WERI-Rb-1 (cell line): ENCODE measurements around the gene TSNAX.

Experiments
- DNase-seq: peaks from one replicate; pipeline ENCODE4 v3.0.0-alpha.2; 2020
- H3K27ac ChIP-seq: fragments of 250-450 bp; sonication (Bioruptor Pico); 2 replicates; pipeline ENCODE4 v1.5.1; 2020; ENCODE audit warnings: mild to moderate bottlenecking, moderate library complexity
- H3K27me3 ChIP-seq: fragments of 250-450 bp; sonication (Bioruptor Pico); 2 replicates; pipeline ENCODE4 v1.5.1; 2021; ENCODE audit warnings: mild to moderate bottlenecking, low read depth, moderate library complexity; ENCODE audit not compliant: insufficient read depth, severe bottlenecking
- H3K36me3 ChIP-seq: fragments of 250-450 bp; sonication (Bioruptor Pico); 2 replicates; pipeline ENCODE4 v1.5.1; 2020; ENCODE audit warnings: mild to moderate bottlenecking, moderate library complexity
- H3K4me3 ChIP-seq: 2 replicates; pipeline ENCODE4 v1.5.1; 2011; ENCODE audit warnings: low read depth, mild to moderate bottlenecking, control low read depth, low read length
- H3K9me3 ChIP-seq: fragments of 250-450 bp; sonication (Bioruptor Pico); 2 replicates; pipeline ENCODE4 v1.5.1; 2021; ENCODE audit warnings: mild to moderate bottlenecking, moderate library complexity; ENCODE audit not compliant: severe bottlenecking
- CTCF ChIP-seq: IDR thresholded peaks from 2 replicates; pipeline ENCODE4 v1.5.1; 2011; ENCODE audit warnings: low read depth, mild to moderate bottlenecking, control low read depth, inconsistent platforms, low read length

The TSNAX gene

GRCh38 chr1:231522931-231523642 lies 5.4 kb upstream of the TSNAX start:
- TF ChIP-seq CTCF: no peak
- Histone ChIP-seq H3K36me3 (no peaks in the 10 kb centered on the region), H3K27me3 (peaks cover 5% of the 10 kb centered on the region), H3K9me3 (peaks cover 6% of the 10 kb centered on the region), H3K4me3 (no peak overlapping the region), H3K27ac (no peak overlapping the region)
- no peak for DNase-seq

GRCh38 chr1:231523816-231524215 lies 4.7 kb upstream of the TSNAX start:
- Histone ChIP-seq H3K36me3 (no peaks in the 10 kb centered on the region), H3K9me3 (peaks cover 6% of the 10 kb centered on the region), H3K4me3 (no peak overlapping the region), H3K27ac (no peak overlapping the region), H3K27me3 (peaks cover under 1% of the 10 kb centered on the region)
- no peak for DNase-seq
- TF ChIP-seq CTCF: no peak

DNA sequence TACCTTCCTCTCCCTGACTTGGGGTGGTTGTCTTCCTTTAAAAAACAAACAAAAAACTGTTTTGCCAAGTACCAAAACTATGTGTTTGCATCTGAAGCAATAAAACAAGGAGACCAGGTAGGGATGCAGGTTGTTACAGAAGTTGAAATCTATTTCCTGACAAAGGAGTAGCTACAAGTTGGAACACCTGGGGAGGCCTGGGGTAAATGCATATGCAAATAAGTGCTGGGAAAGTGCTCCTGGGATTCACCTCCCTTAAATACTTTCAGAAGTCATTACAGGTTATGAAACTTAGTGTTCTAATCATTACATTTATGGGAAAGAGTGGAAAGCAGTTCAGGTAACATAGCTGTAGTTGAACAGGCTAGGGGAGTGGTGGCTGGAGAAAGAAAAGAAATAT lies 1.9 kb upstream of the TSNAX start:
- no peak for DNase-seq
- Histone ChIP-seq H3K4me3 (no peak overlapping the region), H3K27me3 (no peaks in the 10 kb centered on the region)

GRCh38 chr1:231527586-231528171 lies 790 bp upstream of the TSNAX start:
- H3K4me3 ChIP-seq: peak overlapping the region; percentile 99
- H3K27ac ChIP-seq: peak overlapping the region; percentile 96
- H3K36me3 ChIP-seq: peaks cover 15% of the 10 kb centered on the region
- H3K27me3 ChIP-seq: no peaks in the 10 kb centered on the region
- H3K9me3 ChIP-seq: no peaks in the 10 kb centered on the region
- DNase-seq: no peak
- TF ChIP-seq CTCF: no peak

More for the DNA sequence above, 1.9 kb upstream of the TSNAX start:
- H3K36me3 ChIP-seq: peaks cover 13% of the 10 kb centered on the region
- peaks cover under 1% of the 10 kb centered on the region for H3K9me3 ChIP-seq
- no peak for TF ChIP-seq CTCF
- no peak overlapping the region for H3K27ac ChIP-seq

DNA sequence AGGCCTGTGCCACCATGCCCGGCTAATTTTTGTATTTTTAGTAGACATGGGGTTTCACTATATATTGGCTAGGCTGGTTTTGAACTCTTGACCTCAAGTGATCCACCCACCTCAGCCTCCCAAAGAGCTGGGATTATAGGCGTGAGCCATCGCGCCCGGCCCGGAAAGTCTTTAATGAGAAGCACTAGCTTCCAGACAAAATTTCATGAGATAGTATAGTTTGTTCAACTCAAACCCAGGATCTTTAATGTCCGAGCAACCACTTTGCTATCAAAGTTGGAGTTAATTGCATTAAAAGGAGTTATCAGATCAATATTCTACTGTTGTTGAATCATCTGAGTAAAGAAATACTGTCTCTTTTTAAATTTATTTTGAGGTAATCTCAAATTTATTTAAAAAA lies 4.8 kb downstream of the TSNAX start:
- peaks cover 36% of the 10 kb centered on the region for H3K36me3 ChIP-seq
- no peak for DNase-seq
- H3K27ac ChIP-seq: no peak overlapping the region
- no peaks in the 10 kb centered on the region for H3K27me3 ChIP-seq
- H3K9me3 ChIP-seq: no peaks in the 10 kb centered on the region
- no peak overlapping the region for H3K4me3 ChIP-seq
- no peak for TF ChIP-seq CTCF
